SK-N-SH (cell line): ENCODE results near the gene SMIM3. TPM values are rescaled to one million over a fixed set of nuclear protein-coding genes. Genes with fewer than 3 reads are reported as not detected.

Experiments
- CTCF ChIA-PET: fragments of 300-600, 350-600 bp; formaldehyde crosslinking; extraction: SDS; loops from one replicate; lab custom pipeline; 2021; lab: Yijun Ruan, JAX
- POLR2A ChIA-PET: fragments of 350-600 bp; sonication (Branson Sonifier 250); formaldehyde crosslinking; extraction: SDS; loops from one replicate; lab custom pipeline; 2020; ENCODE audit warnings: antibody characterized with exemption, inconsistent platforms; lab: Yijun Ruan, JAX
- DNase-seq: peaks from one replicate; pipeline ENCODE4 v3.0.0; 2012
- H2AFZ ChIP-seq: fragments of 200-600 bp; sonication (generic); 2 replicates; pipeline ENCODE4 v1.8.1; 2016; ENCODE audit warnings: antibody characterized with exemption, mild to moderate bottlenecking, low read depth
- H3F3A ChIP-seq: fragments of 200-600 bp; sonication (generic); replicated peaks from 2 replicates; pipeline ENCODE3; 2016; ENCODE audit warnings: antibody characterized with exemption, mild to moderate bottlenecking; ENCODE audit not compliant: insufficient read depth
- H3K27ac ChIP-seq, 2 experiments: fragments of 200-500 bp in 1 of 2; fragments of 200-600 bp in 1 of 2; sonication (Bioruptor generic) in 1 of 2; sonication (generic), shearing (Covaris generic) in 1 of 2; 2 replicates each; pipeline versions ENCODE4 v1.5.1 to v1.6.1; 2014 to 2016; ENCODE audit warnings: low read depth in 2 of 2, inconsistent platforms in 1 of 2, low read length in 1 of 2, mild to moderate bottlenecking in 1 of 2, mixed read lengths in 1 of 2
- H3K27me3 ChIP-seq: fragments of 200-600 bp; sonication (generic), shearing (Covaris generic); 2 replicates; pipeline ENCODE4 v1.6.1; 2016; ENCODE audit warnings: mixed run types; ENCODE audit not compliant: insufficient read depth
- H3K36me3 ChIP-seq, 2 experiments: fragments of 200-500 bp in 1 of 2; fragments of 200-600 bp in 1 of 2; sonication (Bioruptor generic) in 1 of 2; sonication (generic) in 1 of 2; replicated peaks in 1 of 2; 2 replicates each; pipeline versions ENCODE3 to v1.5.1; 2014 to 2016; ENCODE audit warnings: low read length in 1 of 2, mild to moderate bottlenecking in 1 of 2; ENCODE audit not compliant: insufficient read depth in 2 of 2, control insufficient read depth in 1 of 2
- H3K4me1 ChIP-seq, 2 experiments: fragments of 200-500 bp in 1 of 2; fragments of 200-600 bp in 1 of 2; sonication (Bioruptor generic) in 1 of 2; sonication (generic), shearing (Covaris generic) in 1 of 2; 2 replicates each; pipeline versions ENCODE4 v1.5.1 to v1.6.1; 2014 to 2016; ENCODE audit warnings: low read depth in 1 of 2, low read length in 1 of 2, mixed run types in 1 of 2; ENCODE audit not compliant: insufficient read depth in 2 of 2, control insufficient read depth in 1 of 2
- H3K4me2 ChIP-seq: fragments of 200-600 bp; sonication (generic), shearing (Covaris generic); 2 replicates; pipeline ENCODE4 v1.6.1; 2017; ENCODE audit warnings: mixed run types
- H3K4me3 ChIP-seq, 2 experiments: fragments of 200-500 bp in 1 of 2; fragments of 200-600 bp in 1 of 2; sonication (Bioruptor generic) in 1 of 2; sonication (generic), shearing (Covaris generic) in 1 of 2; 2 replicates each; pipeline versions ENCODE4 v1.5.1 to v1.8.1; 2014 to 2016; ENCODE audit warnings: low read depth in 2 of 2, inconsistent platforms in 1 of 2, low read length in 1 of 2, mild to moderate bottlenecking in 1 of 2, mixed read lengths in 1 of 2, moderate library complexity in 1 of 2
- H3K79me2 ChIP-seq: fragments of 200-600 bp; sonication (generic); 2 replicates; pipeline ENCODE4 v1.8.1; 2017; ENCODE audit warnings: mild to moderate bottlenecking; ENCODE audit not compliant: insufficient read depth
- H3K9ac ChIP-seq: fragments of 200-600 bp; sonication (generic); 2 replicates; pipeline ENCODE4 v1.6.1; 2017; ENCODE audit warnings: mixed run types
- H3K9me2 ChIP-seq: fragments of 200-600 bp; sonication (generic); 2 replicates; pipeline ENCODE4 v1.6.1; 2017; ENCODE audit warnings: mixed run types
- H3K9me3 ChIP-seq: fragments of 200-600 bp; sonication (generic); 2 replicates; pipeline ENCODE4 v1.6.1; 2017; ENCODE audit warnings: mixed run types, mild to moderate bottlenecking, moderate library complexity
- H4K20me1 ChIP-seq: fragments of 200-600 bp; sonication (generic); 2 replicates; pipeline ENCODE4 v1.6.1; 2017; ENCODE audit warnings: mild to moderate bottlenecking, mixed run types; ENCODE audit not compliant: insufficient read depth
- ELF1 ChIP-seq: IDR thresholded peaks from 2 replicates; pipeline ENCODE4 v1.4.0; 2012
- FOXJ3 ChIP-seq: sonication (generic); formaldehyde crosslinking; IDR thresholded peaks from 2 replicates; pipeline ENCODE4 v1.5.1; 2020; ENCODE audit warnings: mild to moderate bottlenecking, missing genetic modification reagents
- FOXM1 ChIP-seq: IDR thresholded peaks from 2 replicates; pipeline ENCODE4 v1.4.0; 2012; ENCODE audit warnings: low read depth, mild to moderate bottlenecking
- GABPA ChIP-seq: IDR thresholded peaks from 2 replicates; pipeline ENCODE4 v1.4.0; 2012; ENCODE audit warnings: low read depth, mild to moderate bottlenecking
- IRF3 ChIP-seq: fragments of 150-350 bp; IDR thresholded peaks from 2 replicates; pipeline ENCODE4 v1.6.1; 2016; ENCODE audit warnings: mild to moderate bottlenecking, low read depth, low read length
- MXI1 ChIP-seq: IDR thresholded peaks from 2 replicates; pipeline ENCODE4 v1.6.1; 2012; ENCODE audit warnings: mild to moderate bottlenecking, low read depth, low read length, improper control_type of control experiment
- POLR2AphosphoS5 ChIP-seq: IDR thresholded peaks from 2 replicates; pipeline ENCODE4 v1.6.1; 2012; ENCODE audit warnings: low read depth, low read length
- RCOR1 ChIP-seq: fragments of 150-350 bp; IDR thresholded peaks from 2 replicates; pipeline ENCODE4 v1.6.1; 2017; ENCODE audit warnings: antibody characterized with exemption, low read length
- RFX5 ChIP-seq: IDR thresholded peaks from 2 replicates; pipeline ENCODE4 v1.6.1; 2012; ENCODE audit warnings: mild to moderate bottlenecking, improper control_type of control experiment, low read length
- RXRA ChIP-seq: IDR thresholded peaks from 2 replicates; pipeline ENCODE4 v1.4.0; 2012; ENCODE audit warnings: low read depth, mild to moderate bottlenecking, borderline replicate concordance
- SIN3A ChIP-seq: IDR thresholded peaks from 2 replicates; pipeline ENCODE4 v1.6.1; 2012; ENCODE audit warnings: low read depth, mild to moderate bottlenecking, low read length, moderate library complexity, borderline replicate concordance
- TEAD4 ChIP-seq: IDR thresholded peaks from 2 replicates; pipeline ENCODE4 v1.4.0; 2012; ENCODE audit warnings: mild to moderate bottlenecking, borderline replicate concordance; ENCODE audit not compliant: insufficient read depth
- USF1 ChIP-seq: IDR thresholded peaks from 2 replicates; pipeline ENCODE4 v1.4.0; 2012; ENCODE audit warnings: low read depth, borderline replicate concordance
- YY1 ChIP-seq: IDR thresholded peaks from 2 replicates; pipeline ENCODE4 v1.4.0; 2012; ENCODE audit warnings: low read depth, mild to moderate bottlenecking
- ZBTB33 ChIP-seq: IDR thresholded peaks from 2 replicates; pipeline ENCODE4 v1.4.0; 2012; ENCODE audit warnings: low read depth, borderline replicate concordance
- WGBS: methylation state at CpG from one replicate; pipeline ENCODE4 v1.1.6; 2017; ENCODE audit warnings: low lambda C conversion rate; 5-methylcytosine and 5-hydroxymethylcytosine counted together
- polyA plus RNA-seq, 3 experiments: library from polyadenylated mRNA; depleted of rRNA; stranded (reverse); fragments of >200 nt; gene quantifications; 2 replicates each; pipeline ENCODE4 v1.2.3, GENCODE V29; 2012

The SMIM3 gene
- polyA plus RNA-seq, 1 of the 3 experiments (the other 2 are of a cell fraction): 39.9 TPM

- TF ChIP-seq ZBTB33 (no peak), IRF3 (no peak), FOXJ3 (no peak), RXRA (no peak), MXI1 (no peak)
These were observed 12.8 kb upstream of the SMIM3 start (continued) for GRCh38 chr5:150765799-150766169.

GRCh38 chr5:150766251-150766650 lies 12.3 kb upstream of the SMIM3 start:
- Histone ChIP-seq H3K36me3 (no peaks in the 10 kb centered on the region), H3K4me3 (no peak overlapping the region), H3K9me3 (no peaks in the 10 kb centered on the region), H2AFZ (0 out of 2 replicates have a peak overlapping the region, but pooled peaks have one; percentile 35), H3K27me3 (no peaks in the 10 kb centered on the region), H3K4me1 (peaks cover 6 to 11% of the 10 kb centered on the region in 2 experiments; a peak in 2 of 4 replicates)
- whole genome bisulfite sequencing: 56% methylated on average over 2 of the region's 2 CpGs
- TF ChIP-seq USF1: no peak
- TF ChIP-seq GABPA: no peak
- no peak for TF ChIP-seq RFX5
- no peak for TF ChIP-seq RCOR1
- TF ChIP-seq TEAD4: no peak
- no peak for TF ChIP-seq FOXJ3
- no peak for TF ChIP-seq POLR2AphosphoS5
- no peak for TF ChIP-seq ZBTB33
- no peak for TF ChIP-seq ELF1
- no peak for TF ChIP-seq YY1
- no peak for TF ChIP-seq SIN3A
- no peak for TF ChIP-seq FOXM1
- TF ChIP-seq, all 33 proteins: peak for 0
- no peaks in the 10 kb centered on the region for H3K79me2 ChIP-seq
- H3K4me2 ChIP-seq: no peak overlapping the region
- no peak overlapping the region for H3K27ac ChIP-seq
- CTCF ChIA-PET: interaction anchor here (0.8 to 1.0 kb wide), 2 partner anchors 35 to 109 kb away, joined by 3 to 4 read pairs; no protein-coding TSS in a partner anchor
- no peak overlapping the region for H3K9ac ChIP-seq
- POLR2A ChIA-PET: no interaction called here
- no peak for DNase-seq
- H3F3A ChIP-seq: no peaks in the 10 kb centered on the region
- H4K20me1 ChIP-seq: no peaks in the 10 kb centered on the region
- H3K9me2 ChIP-seq: no peaks in the 10 kb centered on the region
